ENCODE data around the gene ARHGAP23.

The ARHGAP23 gene

DNA sequence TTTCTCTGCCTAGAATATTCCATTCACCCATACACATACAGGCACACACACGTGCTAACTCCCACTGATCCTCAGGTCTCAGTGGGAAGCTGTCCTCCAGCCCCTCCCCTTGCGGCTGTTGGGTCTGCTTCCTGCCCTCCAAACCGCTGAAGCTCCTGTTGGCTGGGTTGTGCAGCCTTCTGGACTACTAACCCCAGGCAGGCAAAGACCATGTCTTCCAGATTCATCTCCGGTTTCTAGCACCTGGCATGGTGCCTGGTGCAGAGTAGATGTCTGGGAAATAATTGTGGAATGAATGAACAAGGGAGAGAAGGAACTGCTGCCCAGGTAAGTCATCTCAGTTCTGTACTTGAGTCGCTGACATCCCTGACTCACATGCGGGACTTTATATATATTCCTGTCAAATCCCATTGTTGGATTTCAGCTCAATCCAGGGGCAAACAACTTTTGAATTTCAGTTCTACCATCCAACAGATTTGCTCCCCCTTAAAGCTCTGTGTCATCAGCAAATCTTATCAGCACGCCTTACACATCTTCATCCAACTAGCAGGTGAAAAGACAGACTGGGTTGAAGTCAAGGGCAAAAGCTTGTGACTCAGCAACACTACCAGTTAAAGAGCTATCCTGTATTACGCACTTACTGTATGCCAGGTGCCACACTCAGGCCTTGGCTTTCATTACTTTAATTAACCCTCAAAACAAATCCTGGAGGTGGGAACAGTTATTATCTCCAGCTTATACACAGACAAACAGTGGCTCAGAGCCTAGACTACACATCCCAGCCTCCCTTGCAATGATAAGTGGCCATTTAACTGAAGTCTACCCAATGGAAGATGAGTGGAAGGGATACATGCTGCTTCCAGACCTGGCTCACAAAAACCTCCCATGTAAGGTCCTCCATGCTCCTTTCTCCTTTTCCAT, 126.4 kb downstream of the ARHGAP23 start:
- no peak for DNase-seq

DNA sequence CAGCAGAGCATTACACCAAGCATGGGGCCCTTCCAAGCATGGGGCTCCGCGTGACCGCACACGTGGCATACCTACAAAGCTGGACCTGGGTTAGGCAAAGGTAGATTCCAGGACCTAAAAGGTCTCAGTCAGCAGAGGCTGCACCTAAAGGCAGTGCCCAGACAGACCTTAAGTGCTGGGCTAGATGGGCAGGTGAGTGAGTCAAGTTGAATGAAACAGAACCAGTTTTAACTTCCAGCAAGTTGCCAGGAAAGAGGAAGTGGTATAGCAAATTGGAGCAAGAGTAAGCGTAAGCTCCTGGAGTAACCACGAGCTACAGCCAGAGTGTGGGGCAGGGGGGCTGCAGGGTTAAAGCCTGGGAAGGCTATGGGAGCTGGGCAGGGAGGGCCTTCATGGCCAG, 128.0 kb downstream of the ARHGAP23 start:
- no peak for DNase-seq

DNA sequence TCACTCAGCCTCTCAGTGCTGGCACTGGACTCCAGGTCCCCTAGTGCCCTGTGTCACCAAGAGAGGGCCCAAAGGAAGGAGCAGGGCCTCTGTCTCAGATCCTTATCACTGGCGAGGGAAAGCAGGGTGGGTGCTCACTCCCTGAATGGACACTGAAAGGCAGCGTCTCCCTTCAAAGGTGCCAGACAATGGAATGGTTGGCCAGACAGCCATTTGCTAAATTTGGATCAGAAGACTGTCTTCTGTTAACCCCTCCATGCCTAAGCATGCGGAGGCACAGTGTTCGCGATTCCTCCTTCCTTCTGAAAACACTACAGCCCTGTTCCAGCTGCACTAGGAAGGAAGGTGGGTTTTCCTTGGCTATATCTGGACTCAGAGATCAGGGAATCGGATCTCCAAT, 129.1 kb downstream of the ARHGAP23 start:
- DNase-seq, result no peak

DNA sequence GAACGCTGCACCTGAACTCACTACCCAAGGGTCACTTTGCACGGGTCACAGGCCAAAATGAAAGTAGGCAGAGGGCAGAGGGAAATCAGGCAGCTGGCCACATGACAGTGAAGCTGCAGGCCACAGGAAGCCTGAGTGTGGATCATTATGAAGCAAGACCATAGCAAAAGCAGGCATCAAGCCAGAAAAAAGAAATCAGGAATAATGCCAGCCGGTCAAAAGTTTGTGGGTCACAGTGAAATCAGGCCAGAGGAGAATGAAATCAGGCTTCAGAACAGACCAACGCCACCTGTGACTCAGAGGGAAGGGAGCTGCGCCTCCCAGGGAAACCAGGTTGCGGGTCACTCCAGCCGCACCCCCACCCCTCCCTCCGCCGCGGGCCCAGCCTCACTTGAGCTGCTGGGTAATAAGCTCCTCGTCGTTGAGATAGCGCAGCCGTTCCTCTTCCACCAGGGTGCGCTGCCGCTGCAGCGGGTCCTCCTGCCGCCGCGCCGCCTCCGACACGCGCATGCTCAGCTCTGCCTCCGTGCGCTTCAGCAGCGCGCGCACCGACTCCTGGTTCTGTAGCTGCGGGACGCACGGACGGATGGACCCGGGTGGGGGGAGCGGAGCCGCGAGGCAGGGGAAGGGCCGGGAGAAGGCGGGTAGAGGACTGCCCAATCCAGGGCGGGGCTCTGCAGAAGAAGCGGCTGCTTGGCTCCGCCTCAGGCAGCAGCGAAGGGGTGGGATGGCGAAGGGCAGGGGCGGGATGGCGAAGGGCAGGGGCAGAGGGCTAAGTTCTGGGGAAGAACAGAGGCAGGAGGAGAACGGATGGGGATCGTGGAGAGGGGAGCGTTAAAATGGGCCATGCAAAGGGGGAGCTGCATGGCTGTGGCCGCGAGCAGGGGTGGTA, 129.8 kb downstream of the ARHGAP23 start:
- peak; percentile 88 for DNase-seq

DNA sequence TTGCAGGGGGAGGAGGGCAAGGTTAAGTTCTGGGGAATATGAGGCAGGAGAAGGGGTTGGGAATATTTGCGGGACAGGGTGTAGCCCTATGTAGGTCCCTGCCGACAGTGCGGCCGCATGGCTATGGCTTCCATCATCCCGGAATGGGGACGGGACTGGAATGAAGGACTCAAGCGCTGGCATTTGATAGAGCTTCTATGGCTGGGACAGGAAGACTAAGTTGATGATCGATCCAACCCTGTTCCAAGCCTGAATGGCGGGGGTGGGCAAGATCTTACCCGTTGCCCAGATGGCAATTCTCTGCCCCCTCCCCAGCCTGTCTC, 130.4 kb downstream of the ARHGAP23 start:
- DNase-seq, result no peak

DNA sequence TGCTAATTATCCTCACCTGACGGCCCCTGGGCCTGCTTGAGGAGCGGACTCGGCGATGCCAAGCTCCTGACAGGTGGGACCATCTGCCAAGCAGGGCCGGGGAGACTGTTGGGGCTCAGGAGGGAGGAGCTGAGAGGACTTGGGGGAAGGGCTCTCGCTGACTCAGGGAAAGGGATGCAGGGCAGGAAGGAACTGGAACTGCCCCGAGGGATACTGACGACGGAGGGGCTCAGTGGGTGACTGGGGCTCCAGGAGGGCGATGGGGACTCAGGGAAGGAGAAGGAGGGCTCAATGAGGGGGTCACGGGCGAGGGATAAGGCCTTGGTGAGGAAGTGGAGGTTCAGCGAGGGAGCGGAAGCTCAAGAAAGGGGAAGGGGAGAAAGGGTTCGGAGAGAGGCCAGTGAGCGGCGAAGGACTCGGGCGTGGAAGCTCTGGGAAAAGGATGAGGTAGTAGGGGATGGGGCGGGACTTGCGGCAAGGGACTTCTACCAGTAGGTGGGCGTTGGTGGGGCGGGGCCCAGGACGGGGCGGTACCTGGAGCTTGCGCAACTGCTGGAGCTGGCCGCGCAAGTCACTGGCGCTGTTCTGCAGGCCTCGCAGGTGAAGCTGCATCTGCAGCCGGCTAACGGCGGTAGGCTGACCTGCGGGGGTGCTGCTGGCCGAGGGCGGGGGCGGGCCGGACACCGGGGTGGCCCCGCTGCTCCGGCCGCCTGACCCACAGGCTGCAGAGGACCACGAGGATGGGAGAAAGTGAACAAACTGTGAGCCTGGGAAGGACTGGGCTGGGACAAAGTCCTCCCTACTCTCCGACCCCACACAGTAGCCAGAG, 131.0 kb downstream of the ARHGAP23 start:
- DNase-seq, result peak; percentile 90 to 92

DNA sequence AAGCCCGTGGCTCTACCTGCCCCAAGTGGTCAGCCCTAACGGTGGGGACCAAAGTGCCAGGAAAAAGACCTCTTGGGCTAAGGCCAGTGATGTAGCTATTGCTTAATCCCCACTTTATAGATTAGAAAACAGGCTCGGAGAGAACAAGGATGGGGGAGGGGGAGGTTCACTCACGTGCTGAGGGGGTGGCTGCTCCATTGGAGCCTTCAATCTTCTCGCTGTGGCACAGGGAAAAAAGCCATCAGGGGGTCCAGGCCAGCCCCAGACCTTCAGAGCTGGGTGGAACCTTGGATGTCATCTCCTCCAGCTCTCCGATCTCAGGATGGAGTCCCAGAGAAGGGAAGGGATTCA, 131.6 kb downstream of the ARHGAP23 start:
- no peak for DNase-seq

DNA sequence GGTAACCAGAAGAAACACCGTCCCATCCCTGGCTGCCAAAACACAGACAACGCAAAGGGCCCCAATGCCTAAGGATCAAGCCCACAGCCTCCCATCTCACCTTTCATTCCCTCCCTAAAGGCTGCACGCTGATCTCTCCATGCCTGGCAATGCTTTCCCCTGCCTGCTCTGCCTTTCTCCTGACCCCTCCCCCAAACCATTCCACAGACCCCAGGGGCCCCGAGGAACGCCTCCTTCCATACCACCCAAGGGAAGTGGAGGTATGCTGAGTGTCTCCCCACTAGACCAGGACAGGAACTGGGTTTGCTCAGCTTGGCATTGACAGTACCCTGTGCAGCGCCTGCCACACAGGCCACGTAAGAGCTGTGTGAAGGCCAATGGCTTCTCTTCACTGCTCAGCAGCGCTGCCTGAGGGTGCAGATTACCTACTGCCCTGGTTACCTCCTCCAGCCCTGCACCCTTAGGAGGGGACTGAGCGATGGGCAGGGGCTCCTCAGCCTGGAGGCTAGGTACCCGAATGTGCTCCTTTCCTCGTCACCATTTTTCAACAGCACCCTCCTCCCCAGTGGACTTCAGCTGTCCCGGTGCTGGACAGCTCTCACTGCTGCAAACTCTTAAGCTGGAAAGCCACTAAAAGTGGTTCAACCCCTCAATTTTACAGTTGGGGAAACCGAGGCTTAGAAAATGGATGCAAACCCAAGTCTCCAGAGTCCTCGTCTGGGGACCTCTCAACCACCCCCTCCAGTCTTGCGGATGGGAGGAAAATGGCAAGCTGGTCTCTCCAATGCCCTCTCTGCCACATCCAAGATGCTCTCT, 132.4 kb downstream of the ARHGAP23 start:
- DNase-seq, result no peak

DNA sequence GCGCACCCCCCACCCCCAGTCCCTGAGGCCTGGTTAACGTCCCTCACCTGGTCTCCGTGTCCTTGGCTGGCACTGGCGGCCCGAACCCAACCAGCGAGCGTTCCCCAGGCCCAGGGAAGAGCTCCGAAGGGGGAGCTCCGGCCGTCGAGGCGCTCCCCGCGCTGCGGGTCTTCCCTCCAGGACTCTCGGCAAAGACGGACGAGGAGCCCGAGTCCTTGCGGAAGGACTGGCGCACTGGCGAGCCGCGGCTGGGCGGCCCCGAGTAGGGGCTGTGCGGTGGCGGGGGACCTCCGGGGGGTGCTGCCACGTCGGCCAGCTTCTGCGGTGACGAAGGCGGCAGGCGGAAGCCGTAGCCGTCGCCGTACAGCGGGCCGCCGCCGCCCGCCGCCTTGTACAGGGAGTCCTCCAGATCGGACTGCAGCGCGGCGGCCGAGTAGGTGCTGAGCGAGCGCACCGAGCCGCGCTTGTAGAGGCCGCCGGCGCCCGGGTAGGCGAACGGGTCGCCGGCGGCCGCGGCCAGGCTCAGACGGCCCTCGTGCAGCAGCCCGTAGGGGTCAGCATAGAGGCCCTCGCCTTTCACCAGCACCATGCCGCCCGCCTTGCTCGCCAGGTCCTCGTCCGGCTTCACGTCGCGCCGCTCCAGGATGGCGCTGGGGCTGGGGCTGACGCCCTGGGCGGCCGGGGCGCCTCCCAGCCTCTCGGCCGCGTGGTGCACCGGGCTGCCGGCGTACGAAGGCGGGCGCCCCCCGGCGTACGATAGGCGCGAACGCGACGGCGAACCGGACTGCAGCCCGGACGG, 133.4 kb downstream of the ARHGAP23 start:
- no peak for DNase-seq
